Thoracic aorta (tissue), 2 donors: Measurements from ENCODE around the gene IL21R. TPM values are rescaled to one million over a fixed set of nuclear protein-coding genes. Genes with fewer than 3 reads are reported as not detected.
"Not testable (repeated sequence)": the region's sequence is repeated elsewhere in the genome, so short reads cannot be mapped to it uniquely, and the experiment has no call there.

Experiments
- ATAC-seq: fragments of 150-250 bp; one replicate; pipeline ENCODE4 v1.8.0; 2017; ENCODE audit warnings: low read depth; ENCODE audit not compliant: insufficient number of reproducible peaks, low FRiP score
- DNase-seq: peaks from one replicate; pipeline ENCODE4 v3.0.0-alpha.2; 2020; ENCODE audit warnings: low spot score
- H3K27ac ChIP-seq, 2 donors: fragments of 200-600 bp; sonication (generic); 1 replicate in 1 of 2; 2 replicates in 1 of 2; pipeline ENCODE4 v1.5.1; 2016; ENCODE audit warnings: mild to moderate bottlenecking in 2 of 2, moderate library complexity in 2 of 2
- H3K27me3 ChIP-seq: fragments of 200-600 bp; sonication (generic); replicated peaks from 2 replicates; pipeline ENCODE4 v1.6.0; 2016; ENCODE audit warnings: mild to moderate bottlenecking; ENCODE audit not compliant: insufficient read depth
- H3K36me3 ChIP-seq: fragments of 200-600 bp; sonication (generic); one replicate; pipeline ENCODE4 v1.5.1; 2016
- H3K4me1 ChIP-seq, 2 donors: fragments of 200-600 bp; sonication (generic); 1 replicate in 1 of 2; 2 replicates in 1 of 2; pipeline versions ENCODE4 v1.5.1 to v1.6.0; 2016; ENCODE audit warnings: low read depth in 2 of 2, mild to moderate bottlenecking in 1 of 2; ENCODE audit not compliant: control insufficient read depth in 1 of 2
- H3K4me3 ChIP-seq: fragments of 200-600 bp; sonication (generic); 2 replicates; pipeline ENCODE4 v1.5.1; 2016; ENCODE audit warnings: mild to moderate bottlenecking
- H3K9me3 ChIP-seq: fragments of 200-600 bp; sonication (generic); 2 replicates; pipeline ENCODE4 v1.5.1; 2016
- total RNA-seq, 2 donors: library from RNA; depleted of rRNA; stranded (reverse); fragments of >200 nt; gene quantifications; one replicate each; pipeline versions ENCODE4 v1.1.0 to v1.2.3, GENCODE V29; 2016
- TF ChIP-seq, protein P1 (sequence below): fragments of 200-600 bp; sonication (generic); IDR thresholded peaks from one replicate; pipeline ENCODE4 v1.5.1; 2019; ENCODE audit warnings: antibody characterized with exemption

Gene IL21R
- total RNA-seq, 2 donors from 2014 or later, result 0.14 to 1.8 TPM

DNA sequence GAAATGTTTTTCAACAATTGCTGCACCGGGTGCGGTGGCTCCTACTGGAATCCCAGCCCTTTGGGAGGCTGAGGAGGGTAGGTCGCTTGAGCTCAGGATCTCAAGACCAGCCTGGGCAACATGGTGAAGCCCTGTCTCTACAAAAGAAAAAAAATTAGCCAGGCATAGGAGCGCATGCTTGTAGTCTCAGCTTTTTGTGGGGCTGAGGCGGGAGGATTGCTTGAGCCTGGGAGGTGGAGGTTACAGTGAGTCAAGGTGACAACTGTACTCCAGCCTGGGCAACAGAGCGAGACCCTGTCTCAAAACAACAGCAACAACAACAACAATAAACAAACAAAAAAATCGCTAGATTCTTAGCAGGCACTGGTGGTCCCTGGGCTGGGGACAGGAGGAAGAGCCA is 28.5 kb downstream of the IL21R start:
- TF ChIP-seq, protein P1, sequence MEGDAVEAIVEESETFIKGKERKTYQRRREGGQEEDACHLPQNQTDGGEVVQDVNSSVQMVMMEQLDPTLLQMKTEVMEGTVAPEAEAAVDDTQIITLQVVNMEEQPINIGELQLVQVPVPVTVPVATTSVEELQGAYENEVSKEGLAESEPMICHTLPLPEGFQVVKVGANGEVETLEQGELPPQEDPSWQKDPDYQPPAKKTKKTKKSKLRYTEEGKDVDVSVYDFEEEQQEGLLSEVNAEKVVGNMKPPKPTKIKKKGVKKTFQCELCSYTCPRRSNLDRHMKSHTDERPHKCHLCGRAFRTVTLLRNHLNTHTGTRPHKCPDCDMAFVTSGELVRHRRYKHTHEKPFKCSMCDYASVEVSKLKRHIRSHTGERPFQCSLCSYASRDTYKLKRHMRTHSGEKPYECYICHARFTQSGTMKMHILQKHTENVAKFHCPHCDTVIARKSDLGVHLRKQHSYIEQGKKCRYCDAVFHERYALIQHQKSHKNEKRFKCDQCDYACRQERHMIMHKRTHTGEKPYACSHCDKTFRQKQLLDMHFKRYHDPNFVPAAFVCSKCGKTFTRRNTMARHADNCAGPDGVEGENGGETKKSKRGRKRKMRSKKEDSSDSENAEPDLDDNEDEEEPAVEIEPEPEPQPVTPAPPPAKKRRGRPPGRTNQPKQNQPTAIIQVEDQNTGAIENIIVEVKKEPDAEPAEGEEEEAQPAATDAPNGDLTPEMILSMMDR, result no peak
- H3K9me3 ChIP-seq, result no peaks in the 10 kb centered on the region
- no peak for DNase-seq
- H3K27ac ChIP-seq, result no peak overlapping the region
- H3K4me3 ChIP-seq, result no peak overlapping the region
- no peak for ATAC-seq
- H3K27me3 ChIP-seq, result no peaks in the 10 kb centered on the region
- H3K4me1 ChIP-seq, result no peaks in the 10 kb centered on the region
- no peaks in the 10 kb centered on the region for H3K36me3 ChIP-seq

DNA sequence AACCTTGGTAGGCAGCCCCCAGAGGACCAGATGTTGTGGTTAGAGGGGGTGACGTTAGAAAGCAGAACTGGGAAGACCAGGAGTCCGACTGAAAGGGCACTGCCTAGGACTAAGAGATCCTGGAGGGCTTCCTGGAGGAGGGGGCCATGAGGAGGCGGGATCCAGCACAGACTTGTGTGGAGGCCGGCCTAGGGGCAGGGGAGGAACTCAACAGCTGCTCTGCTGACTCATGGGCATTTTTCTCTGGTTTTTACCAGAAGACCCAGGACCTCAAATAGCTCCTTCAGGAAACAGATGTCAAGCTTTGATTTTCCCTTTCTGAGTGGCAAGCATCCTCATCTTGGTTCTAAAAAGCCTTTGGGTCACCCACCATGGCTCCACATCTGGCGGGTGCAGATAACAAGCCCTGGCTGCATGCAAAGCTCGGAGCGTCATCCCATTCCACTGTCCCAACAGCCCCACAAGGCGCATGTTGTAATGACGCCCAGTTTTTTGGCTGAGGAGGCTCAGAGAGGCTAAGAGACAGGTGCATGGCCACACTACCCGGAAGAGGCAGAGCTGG is 29.0 kb downstream of the IL21R start:
- Histone ChIP-seq H3K4me3 (no peak overlapping the region), H3K4me1 (no peaks in the 10 kb centered on the region), H3K27me3 (no peaks in the 10 kb centered on the region), H3K27ac (no peak overlapping the region), H3K9me3 (no peaks in the 10 kb centered on the region), H3K36me3 (no peaks in the 10 kb centered on the region)
- ATAC-seq (no peak), DNase-seq (no peak)
- TF ChIP-seq, protein P1, result no peak

DNA sequence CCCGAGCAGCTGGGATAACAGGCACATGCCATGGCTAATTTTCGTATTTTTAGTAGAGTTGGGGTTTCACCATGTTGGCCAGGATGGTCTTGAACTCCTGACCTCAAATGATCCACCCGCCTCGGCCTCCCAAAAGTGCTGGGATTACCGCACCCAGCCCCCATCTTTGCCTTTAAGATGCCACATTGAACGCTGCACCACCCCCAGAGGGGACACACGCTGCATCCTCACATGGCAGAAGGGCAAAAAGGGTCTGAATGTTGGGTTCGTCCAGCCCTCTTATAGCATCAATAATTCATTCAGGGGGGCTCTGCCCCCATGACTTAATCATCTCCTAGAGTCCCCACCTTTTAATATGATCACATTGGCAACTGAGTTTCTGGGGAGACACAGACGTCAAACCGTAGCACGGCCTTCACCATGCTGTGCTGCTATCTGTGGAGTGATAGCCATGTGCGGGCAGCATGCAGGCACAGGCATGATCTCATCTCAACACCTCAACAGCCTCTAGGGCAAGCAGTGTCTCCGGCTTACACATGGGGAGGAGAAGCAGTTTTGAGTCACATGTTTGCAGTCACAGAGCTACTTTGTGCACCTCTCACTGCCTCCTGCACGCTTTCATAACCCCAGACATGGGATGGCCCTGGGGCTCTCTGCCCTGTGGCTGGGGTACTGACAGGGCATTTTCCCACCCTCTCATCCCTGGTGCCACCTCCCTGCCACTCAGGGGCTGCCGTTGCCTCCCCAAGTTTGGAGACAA is 30.0 kb downstream of the IL21R start:
- TF ChIP-seq, protein P1, result no peak
- no peak for DNase-seq
- Histone ChIP-seq H3K27ac (no peak overlapping the region), H3K36me3 (no peaks in the 10 kb centered on the region), H3K9me3 (no peaks in the 10 kb centered on the region), H3K27me3 (no peaks in the 10 kb centered on the region), H3K4me3 (no peak overlapping the region), H3K4me1 (no peaks in the 10 kb centered on the region)
- no peak for ATAC-seq

DNA sequence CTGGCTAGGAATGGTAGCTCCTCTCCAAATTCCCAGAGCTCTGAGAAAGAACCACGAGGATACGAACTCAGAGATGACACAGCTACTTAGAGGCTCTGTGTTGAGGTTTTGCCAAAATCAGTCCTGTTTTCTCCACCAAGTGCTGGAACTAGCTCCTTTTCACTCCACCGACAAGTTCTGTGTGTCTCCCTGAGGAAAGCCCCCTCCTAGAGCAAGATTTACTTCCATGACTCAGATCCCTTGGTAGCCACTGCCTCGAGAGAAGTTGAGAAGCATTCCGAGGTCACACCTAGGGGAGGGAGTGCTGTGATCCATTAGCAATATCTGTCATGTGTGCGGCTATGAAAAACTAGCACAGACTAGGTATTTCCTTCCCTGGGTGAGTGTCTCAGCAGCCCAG is 30.6 kb downstream of the IL21R start:
- Histone ChIP-seq H3K27me3 (no peaks in the 10 kb centered on the region), H3K27ac (no peak overlapping the region), H3K4me3 (no peak overlapping the region), H3K36me3 (no peaks in the 10 kb centered on the region), H3K9me3 (no peaks in the 10 kb centered on the region), H3K4me1 (no peaks in the 10 kb centered on the region)
- ATAC-seq, result no peak
- DNase-seq, result no peak
- TF ChIP-seq, protein P1, result no peak

DNA sequence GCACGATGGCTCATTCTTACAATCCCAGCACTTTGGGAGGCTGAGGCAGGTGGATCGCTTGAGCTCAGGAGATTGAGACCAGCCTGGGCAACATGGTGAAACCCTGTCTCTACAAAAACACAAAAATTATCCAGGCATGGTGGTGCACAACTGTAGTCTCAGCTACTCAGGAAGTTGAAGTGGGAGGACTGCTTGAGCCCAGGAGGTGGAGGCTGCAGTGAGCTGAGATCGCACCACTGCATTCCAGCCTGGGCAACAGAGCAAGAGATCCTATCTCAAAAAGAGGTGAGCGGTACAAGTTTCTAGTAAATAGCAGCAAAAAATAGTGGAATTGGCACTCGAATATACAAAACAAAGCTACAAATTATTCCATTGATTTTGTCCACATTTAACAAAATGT is 31.2 kb downstream of the IL21R start:
- not testable (repeated sequence) for H3K27me3 ChIP-seq, H3K9me3 ChIP-seq, H3K27ac ChIP-seq, H3K4me3 ChIP-seq, H3K4me1 ChIP-seq, H3K36me3 ChIP-seq, DNase-seq, ATAC-seq
